NCI-H446 (cell line): ENCODE measurements around the gene DNM1L.
"Not testable (repeated sequence)": the region's sequence is repeated elsewhere in the genome, so short reads cannot be mapped to it uniquely, and the experiment has no call there.

Experiments used
- DNase-seq, 2 experiments: peaks; one replicate each; lab custom pipeline; 2025; lab: John Stamatoyannopoulos, UW

DNM1L gene

GRCh38 chr12:32697445-32697844, 18.3 kb downstream of the DNM1L start:
- no peak for DNase-seq

DNA sequence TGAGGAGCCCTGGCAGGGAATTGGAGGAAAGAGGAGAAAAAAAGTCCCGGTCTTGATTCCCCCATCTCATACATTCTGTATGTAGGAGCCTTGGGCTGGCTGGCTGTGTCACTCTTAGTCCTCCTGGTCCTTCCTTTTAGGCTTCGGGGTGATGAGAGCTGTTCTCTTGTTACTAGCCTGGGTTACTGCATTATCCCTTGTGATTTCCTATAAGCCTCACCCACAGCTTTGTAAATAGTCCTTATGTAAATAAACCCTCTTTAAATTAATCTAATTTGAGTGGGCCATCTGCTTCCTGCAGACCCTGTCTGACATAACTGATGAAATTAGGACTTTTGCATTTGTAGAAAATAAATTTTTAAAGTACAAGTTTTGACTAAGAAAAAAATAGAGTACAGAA, 19.2 kb downstream of the DNM1L start:
- peak in 1 of 2 experiments; percentile 17 for DNase-seq

GRCh38 chr12:32699437-32699836, 20.3 kb downstream of the DNM1L start:
- DNase-seq = not testable (repeated sequence)

- no peak for DNase-seq
These were observed 23.4 kb downstream of the DNM1L start for GRCh38 chr12:32702473-32702872.

DNA sequence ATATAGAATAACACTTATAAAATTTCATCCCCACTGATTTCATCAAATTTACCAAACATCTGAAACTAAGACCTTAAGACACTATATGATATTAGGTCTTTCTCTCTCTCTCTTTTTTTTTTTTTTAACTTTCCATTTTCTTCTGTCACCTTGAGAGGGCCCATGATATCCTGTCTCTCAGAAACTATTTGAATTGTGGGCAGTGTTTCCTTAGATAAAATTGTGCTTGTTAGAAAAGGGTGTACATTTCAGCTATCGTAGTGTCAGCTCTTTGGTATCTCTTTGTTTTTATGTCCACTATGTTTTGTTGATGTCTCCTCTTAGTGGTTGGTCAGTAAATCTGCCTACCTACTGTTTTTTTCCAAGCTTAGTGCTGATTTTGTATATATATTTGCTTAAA, 23.8 kb downstream of the DNM1L start:
- DNase-seq = no peak

DNA sequence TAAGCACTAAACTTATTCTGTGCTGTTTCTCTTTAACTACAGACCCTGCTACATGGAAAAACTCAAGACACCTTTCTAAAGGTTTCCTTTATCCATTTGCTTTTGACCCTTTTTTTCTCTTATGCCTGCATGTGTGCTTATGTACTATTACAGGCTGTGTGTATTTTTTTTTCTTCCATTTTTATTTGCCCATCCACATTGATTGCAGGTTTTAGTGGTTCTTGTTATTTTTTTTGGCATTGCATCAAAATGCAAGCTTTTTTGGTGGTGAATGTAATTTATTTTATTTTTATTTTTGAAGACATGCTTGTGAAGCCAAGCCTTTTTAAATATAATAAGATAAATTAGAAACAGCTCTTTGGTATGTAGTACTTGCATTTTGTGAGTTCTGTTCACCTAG, 26.7 kb downstream of the DNM1L start:
- no peak for DNase-seq

GRCh38 chr12:32706335-32707024, 27.4 kb downstream of the DNM1L start:
- no peak for DNase-seq

DNA sequence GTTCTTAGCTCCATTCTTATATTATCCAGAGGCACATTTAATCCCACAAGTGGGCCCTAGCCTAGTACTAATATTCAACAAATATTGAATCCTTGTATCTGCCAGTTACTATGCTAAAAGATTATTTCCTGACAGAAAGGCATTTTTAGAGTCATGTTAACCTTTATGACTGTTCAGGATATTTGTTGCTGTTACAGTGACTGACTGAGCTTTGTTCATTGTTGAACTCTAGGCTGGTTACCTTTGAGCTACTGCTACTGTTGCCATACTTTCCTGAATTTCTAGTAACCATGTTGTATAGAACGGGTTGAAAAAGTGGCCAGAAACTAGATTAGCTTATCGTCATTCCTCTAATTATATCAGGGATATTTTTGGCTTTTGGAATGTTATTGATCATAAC, 29.8 kb downstream of the DNM1L start:
- no peak for DNase-seq

DNA sequence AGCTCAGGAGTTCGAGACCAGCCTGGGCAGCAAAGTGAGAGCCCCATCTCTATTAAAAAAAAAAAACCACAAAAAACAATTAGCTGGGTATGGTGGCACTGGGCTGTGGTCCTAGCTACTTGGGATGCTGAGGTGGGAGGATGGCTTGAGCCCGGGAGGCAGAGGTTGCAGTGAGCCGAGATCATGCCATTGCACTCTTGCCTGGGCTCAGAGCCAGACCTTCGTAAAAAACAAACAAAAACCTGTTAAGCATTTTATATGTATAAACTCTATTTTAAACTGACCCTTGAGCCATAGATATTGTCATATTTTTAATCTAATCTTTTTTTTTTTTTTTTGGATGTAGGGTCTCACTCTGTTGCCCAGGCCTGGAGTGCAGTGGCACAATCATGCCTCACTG, 35.7 kb downstream of the DNM1L start:
- no peak for DNase-seq

DNA sequence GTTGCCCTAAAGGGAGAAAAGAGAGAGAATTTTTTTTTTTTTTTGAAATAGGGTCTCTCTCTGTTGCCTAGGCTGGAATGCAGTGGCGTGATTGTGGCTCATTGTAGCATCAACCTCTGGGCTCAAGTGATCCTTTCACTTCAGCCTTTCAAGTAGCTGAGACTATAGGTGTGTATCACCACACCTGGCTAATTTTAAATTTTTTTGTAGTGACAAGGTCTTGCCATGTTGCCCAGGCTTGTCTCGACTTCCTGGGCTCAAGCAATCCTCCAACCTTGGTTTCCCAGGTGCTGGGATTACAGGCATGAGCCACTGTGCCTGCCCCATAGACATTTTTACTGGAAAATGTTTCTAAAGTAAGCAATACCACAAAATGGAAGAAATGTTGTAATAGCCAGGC, 39.8 kb downstream of the DNM1L start:
- DNase-seq = no peak

GRCh38 chr12:32725308-32725707, 46.2 kb downstream of the DNM1L start:
- DNase-seq = not testable (repeated sequence)

DNA sequence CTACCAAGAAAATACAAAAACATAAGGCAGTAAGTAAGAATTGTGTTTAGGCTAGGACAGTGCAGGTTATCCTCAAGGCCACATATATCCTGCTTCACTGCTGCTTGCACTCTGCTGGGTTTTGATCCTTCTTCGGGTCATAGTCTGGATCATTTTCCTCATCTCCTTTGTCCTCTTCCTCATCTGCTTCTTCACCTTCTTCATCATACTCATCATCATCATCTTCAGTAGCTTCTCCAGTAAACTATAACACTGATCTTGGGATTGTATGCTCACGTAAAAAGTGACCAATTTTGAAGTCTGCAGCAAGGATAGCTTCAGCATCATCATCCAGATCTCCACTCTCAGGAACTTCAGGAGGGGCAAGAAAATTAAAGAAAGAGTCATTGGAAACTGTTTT, 47.2 kb downstream of the DNM1L start:
- no peak for DNase-seq

GRCh38 chr12:32727237-32727636, 48.1 kb downstream of the DNM1L start:
- DNase-seq = no peak

GRCh38 chr12:32734952-32735351, 55.9 kb downstream of the DNM1L start:
- DNase-seq = no peak

- DNase-seq = no peak
These were observed 57.3 kb downstream of the DNM1L start for GRCh38 chr12:32736445-32736844.

DNA sequence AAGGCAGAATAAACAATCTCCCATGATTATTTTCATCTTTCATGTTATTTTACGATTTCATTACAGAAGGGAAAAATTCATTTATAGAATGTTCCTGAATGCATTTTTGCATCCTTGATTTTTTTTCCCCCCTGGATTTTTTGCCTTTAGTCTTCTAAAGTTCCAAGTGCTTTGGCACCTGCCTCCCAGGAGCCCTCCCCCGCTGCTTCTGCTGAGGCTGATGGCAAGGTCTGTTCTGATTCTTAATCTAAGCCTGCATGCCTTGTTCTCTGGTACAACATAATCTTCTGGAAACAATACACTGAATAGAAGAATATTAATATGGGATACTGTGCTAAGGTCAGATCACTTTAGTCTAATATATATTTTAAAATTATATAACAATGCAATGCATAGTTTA, 58.6 kb downstream of the DNM1L start:
- no peak for DNase-seq

GRCh38 chr12:32739279-32739678, 60.2 kb downstream of the DNM1L start:
- DNase-seq = no peak

DNA sequence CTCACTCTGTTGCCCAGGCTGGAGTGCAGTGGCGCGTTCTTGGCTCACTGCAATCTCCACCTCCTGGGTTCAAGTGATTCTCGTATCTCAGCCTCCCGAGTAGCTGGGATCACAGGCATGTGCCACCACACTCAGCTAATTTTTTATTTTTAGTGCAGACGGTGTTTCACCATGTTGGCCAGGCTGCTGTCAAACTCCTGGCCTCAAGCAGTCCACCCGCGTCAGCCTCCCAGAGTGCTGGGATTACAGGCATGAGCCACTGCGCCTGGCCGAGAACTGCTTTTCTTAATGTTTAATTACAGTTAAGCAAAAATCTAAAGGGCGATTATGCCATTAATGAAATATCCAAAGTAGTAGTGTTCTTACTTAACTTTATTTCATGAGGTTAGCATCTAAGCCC, 63.0 kb downstream of the DNM1L start:
- no peak for DNase-seq

- DNase-seq = no peak
These were observed 64.2 kb downstream of the DNM1L start for GRCh38 chr12:32743264-32743663.

DNA sequence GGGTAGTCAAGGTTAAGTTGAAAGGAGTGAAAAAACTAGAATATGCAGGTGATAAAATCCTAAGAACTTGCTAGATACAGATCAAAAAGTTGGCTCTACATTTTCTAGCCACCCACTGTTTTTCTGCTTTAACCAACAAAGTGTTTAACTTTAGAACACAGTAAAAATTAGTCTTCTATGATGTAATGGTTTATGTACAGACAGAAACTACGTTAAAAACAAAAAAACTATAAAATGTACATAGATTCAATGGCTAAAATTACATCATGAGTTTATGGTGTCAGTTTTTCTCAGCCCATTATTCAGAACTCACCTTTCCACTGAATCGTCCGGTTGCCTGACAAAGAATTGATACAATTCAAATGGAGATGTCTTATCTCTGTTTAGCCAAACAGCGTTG, 74.5 kb downstream of the DNM1L start:
- DNase-seq = no peak

DNA sequence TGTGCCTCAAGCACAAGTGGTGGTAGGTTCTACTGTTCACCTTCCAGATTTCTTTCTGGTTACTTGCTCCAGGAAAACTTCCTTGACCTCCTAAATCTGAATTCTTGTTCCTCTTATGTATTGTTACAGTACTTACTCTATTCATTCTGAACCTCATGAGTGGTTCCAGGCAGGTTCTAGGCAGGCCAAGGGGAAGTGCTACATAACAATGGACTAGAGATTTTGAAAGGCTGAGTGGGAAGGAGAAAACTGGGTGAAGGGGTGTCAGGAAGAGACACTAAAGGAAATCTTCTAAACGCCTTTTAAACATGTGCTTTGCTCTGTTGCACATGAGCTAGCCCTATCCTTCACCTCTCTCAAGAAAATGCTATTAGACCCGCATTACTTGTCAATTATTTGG, 75.0 kb downstream of the DNM1L start:
- no peak for DNase-seq

GRCh38 chr12:32755051-32755653, 76.1 kb downstream of the DNM1L start:
- DNase-seq = peak; percentile 35 to 62

DNA sequence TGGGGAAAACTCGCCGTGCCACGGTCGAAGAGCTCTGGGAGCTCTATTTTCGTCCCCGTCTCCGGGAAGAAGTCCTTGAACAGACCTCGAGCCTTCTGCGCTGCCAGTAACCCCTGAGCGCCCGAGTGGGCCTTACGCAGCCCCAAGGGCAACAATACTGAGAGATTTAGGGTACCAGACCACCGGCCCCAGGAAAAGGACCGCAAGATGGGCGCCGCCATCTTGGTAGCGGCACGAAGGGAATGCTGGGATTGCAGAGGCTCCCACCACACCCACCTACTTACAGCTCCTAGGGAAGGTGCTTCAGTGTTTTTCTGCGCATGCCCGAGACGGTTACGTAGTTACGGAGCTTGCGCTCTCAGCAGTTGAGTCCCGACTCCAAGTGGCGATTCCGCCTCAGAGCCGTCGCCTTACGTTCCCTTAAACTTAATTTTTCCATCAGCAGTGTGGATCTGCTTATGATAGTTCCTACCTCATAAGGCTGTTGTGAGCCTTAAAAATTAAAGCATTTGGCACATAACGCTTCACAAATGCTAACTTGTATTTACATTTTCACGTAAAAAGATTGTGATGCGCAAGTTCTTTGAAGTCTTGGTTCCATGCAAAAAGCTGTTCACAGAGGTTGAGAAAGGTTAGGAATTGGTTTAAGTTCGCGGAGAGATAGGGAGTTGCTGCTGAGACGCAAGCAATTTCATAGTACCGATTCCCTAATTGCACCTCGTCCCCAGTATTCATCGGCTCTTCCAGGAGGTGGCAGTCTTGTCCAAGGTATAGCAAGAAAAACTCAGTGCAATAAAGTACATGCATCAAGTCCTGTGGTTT, 76.8 kb downstream of the DNM1L start, which contains the start of gene YARS2:
YARS2 (minus strand) TSS at position 244 of the 822 bp plus-strand sequence; CDS start at position 221, 23 bp downstream.
- peak; percentile 92 to 97 for DNase-seq
